HepG2 (cell line): Measurements from ENCODE around the gene PRDX2. TPM values are rescaled to one million over a fixed set of nuclear protein-coding genes. Genes with fewer than 3 reads are reported as not detected.

Experiments used
- ARNT ChIP-seq: fragments of 450-650 bp; IDR thresholded peaks from 2 replicates; pipeline ENCODE4 v1.6.1; 2017
- BATF2 ChIP-seq: sonication (generic); formaldehyde crosslinking; IDR thresholded peaks from 2 replicates; pipeline ENCODE4 v1.8.0; 2022; ENCODE audit warnings: mild to moderate bottlenecking, missing genetic modification reagents, moderate library complexity
- CBX5 ChIP-seq: sonication (generic); formaldehyde crosslinking; IDR thresholded peaks from 2 replicates; pipeline ENCODE4 v1.4.0; 2020; ENCODE audit warnings: missing genetic modification reagents, borderline replicate concordance
- CEBPB ChIP-seq: IDR thresholded peaks from 2 replicates; pipeline ENCODE4 v1.6.1; 2011; ENCODE audit warnings: low read depth, low read length, improper control_type of control experiment, borderline replicate concordance
- CHD4 ChIP-seq: fragments of 200-600 bp; sonication (generic); IDR thresholded peaks from 2 replicates; pipeline ENCODE4 v1.7.0; 2017; ENCODE audit warnings: mild to moderate bottlenecking, low read length, borderline replicate concordance
- EHMT2 ChIP-seq: fragments of 200-600 bp; sonication (generic); IDR thresholded peaks from 2 replicates; pipeline ENCODE4 v1.7.0; 2017; ENCODE audit warnings: antibody characterized with exemption, low read depth, low read length, borderline replicate concordance
- ELF3 ChIP-seq: IDR thresholded peaks from 2 replicates; pipeline ENCODE4 v1.6.1; 2016; ENCODE audit warnings: missing genetic modification reagents, missing compliant biosample characterization
- EZH2 ChIP-seq: conservative IDR thresholded peaks from 2 replicates; pipeline ENCODE4 v1.6.1; 2012; ENCODE audit warnings: mild to moderate bottlenecking, low read depth, low read length, moderate library complexity
- HNF4A ChIP-seq: sonication (generic); formaldehyde crosslinking; IDR thresholded peaks from 2 replicates; pipeline ENCODE4 v1.4.0; 2020; ENCODE audit warnings: missing genetic modification reagents
- JARID2 ChIP-seq: sonication (generic); formaldehyde crosslinking; IDR thresholded peaks from 2 replicates; pipeline ENCODE4 v1.8.1; 2023; ENCODE audit warnings: missing genetic modification reagents, inconsistent platforms; ENCODE audit not compliant: insufficient replicate concordance
- JUNB ChIP-seq: sonication (generic); formaldehyde crosslinking; IDR thresholded peaks from 2 replicates; pipeline ENCODE4 v1.8.0; 2022; ENCODE audit warnings: missing genetic modification reagents, mild to moderate bottlenecking, borderline replicate concordance
- KDM5A ChIP-seq: fragments of 200-600 bp; sonication (generic); IDR thresholded peaks from 2 replicates; pipeline ENCODE4 v1.7.0; 2018; ENCODE audit warnings: antibody characterized with exemption, mild to moderate bottlenecking, low read length, borderline replicate concordance
- NR2F1 ChIP-seq, 2 experiments: fragments of 450-650 bp in 1 of 2; formaldehyde crosslinking in 1 of 2; IDR thresholded peaks; 2 replicates each; pipeline versions ENCODE4 v1.5.0 to v1.6.1; 2016 to 2020; ENCODE audit warnings: mild to moderate bottlenecking in 1 of 2, missing compliant biosample characterization in 1 of 2, missing genetic modification reagents in 1 of 2, moderate library complexity in 1 of 2
- ONECUT2 ChIP-seq: sonication (generic); formaldehyde crosslinking; IDR thresholded peaks from 2 replicates; pipeline ENCODE4 v1.4.0; 2020; ENCODE audit warnings: missing genetic modification reagents
- PRPF4 ChIP-seq: fragments of 200-400 bp; formaldehyde crosslinking; IDR thresholded peaks from 2 replicates; pipeline ENCODE4 v1.6.1; 2016; ENCODE audit warnings: low read length, low read depth; ENCODE audit not compliant: poor library complexity, severe bottlenecking
- PTBP1 ChIP-seq: fragments of 200-400 bp; formaldehyde crosslinking; IDR thresholded peaks from 2 replicates; pipeline ENCODE4 v1.6.1; 2018; ENCODE audit warnings: low read length, low read depth; ENCODE audit not compliant: poor library complexity, severe bottlenecking
- SALL1 ChIP-seq: sonication (generic); formaldehyde crosslinking; IDR thresholded peaks from 2 replicates; pipeline ENCODE4 v1.8.0; 2022; ENCODE audit warnings: mild to moderate bottlenecking, missing genetic modification reagents
- SRSF1 ChIP-seq: fragments of 200-400 bp; formaldehyde crosslinking; optimal IDR thresholded peaks from 2 replicates; pipeline ENCODE3; 2017; ENCODE audit warnings: mild to moderate bottlenecking, low read depth, low read length, moderate library complexity
- SSRP1 ChIP-seq: IDR thresholded peaks from 2 replicates; pipeline ENCODE4 v1.6.1; 2016; ENCODE audit warnings: control low read depth
- STAT5B ChIP-seq: sonication (generic); formaldehyde crosslinking; IDR thresholded peaks from 2 replicates; pipeline ENCODE4 v1.4.0; 2020; ENCODE audit warnings: missing genetic modification reagents
- TBX3 ChIP-seq: fragments of 450-650 bp; IDR thresholded peaks from 2 replicates; pipeline ENCODE4 v1.6.1; 2017; ENCODE audit warnings: antibody characterized with exemption, mild to moderate bottlenecking, inconsistent platforms, borderline replicate concordance
- TEAD3 ChIP-seq: optimal IDR thresholded peaks from 2 replicates; pipeline ENCODE3; 2016; ENCODE audit warnings: borderline replicate concordance
- ZBTB34 ChIP-seq: sonication (generic); formaldehyde crosslinking; IDR thresholded peaks from 2 replicates; pipeline ENCODE4 v1.8.0; 2022; ENCODE audit warnings: mild to moderate bottlenecking, missing genetic modification reagents
- ZMYM4 ChIP-seq: sonication (generic); formaldehyde crosslinking; IDR thresholded peaks from 2 replicates; pipeline ENCODE4 v1.8.1; 2023; ENCODE audit warnings: mild to moderate bottlenecking, missing genetic modification reagents
- ZNF251 ChIP-seq: sonication (generic); formaldehyde crosslinking; IDR thresholded peaks from 2 replicates; pipeline ENCODE4 v1.9.0; 2021; ENCODE audit warnings: mild to moderate bottlenecking, missing genetic modification reagents
- ZNF256 ChIP-seq: sonication (generic); formaldehyde crosslinking; conservative IDR thresholded peaks from 2 replicates; pipeline ENCODE4 v1.4.0; 2020; ENCODE audit warnings: missing genetic modification reagents
- ZNF296 ChIP-seq: sonication (generic); formaldehyde crosslinking; conservative IDR thresholded peaks from 2 replicates; pipeline ENCODE4 v1.5.0; 2020; ENCODE audit warnings: mild to moderate bottlenecking, missing genetic modification reagents
- ZNF362 ChIP-seq: sonication (generic); formaldehyde crosslinking; IDR thresholded peaks from 2 replicates; pipeline ENCODE4 v1.4.0; 2020; ENCODE audit warnings: missing genetic modification reagents, mild to moderate bottlenecking, borderline replicate concordance
- ZNF547 ChIP-seq: sonication (generic); formaldehyde crosslinking; IDR thresholded peaks from 2 replicates; pipeline ENCODE4 v1.5.1; 2020; ENCODE audit warnings: mild to moderate bottlenecking, missing genetic modification reagents
- ZNF615 ChIP-seq: sonication (generic); formaldehyde crosslinking; IDR thresholded peaks from 2 replicates; pipeline ENCODE4 v1.5.0; 2020; ENCODE audit warnings: mild to moderate bottlenecking, missing genetic modification reagents, borderline replicate concordance
- ZNF703 ChIP-seq: sonication (generic); formaldehyde crosslinking; IDR thresholded peaks from 2 replicates; pipeline ENCODE4 v1.5.1; 2020; ENCODE audit warnings: missing genetic modification reagents, mild to moderate bottlenecking, moderate library complexity, borderline replicate concordance
- polyA plus RNA-seq, 8 experiments: library from polyadenylated mRNA; depleted of rRNA in 3 of 8; stranded (reverse) in 7 of 8; unstranded in 1 of 8; fragments of >200 nt; fragmentation: Illumina TruSeq in 4 of 8; extraction: Trizol in 4 of 8; gene quantifications; 2 replicates each; pipeline versions ENCODE4 v1.2.1 to v1.2.3, GENCODE V29; 2011 to 2016; ENCODE audit warnings: low read depth in 4 of 8, missing spikeins in 1 of 8, mixed read lengths in 1 of 8; ENCODE audit not compliant: insufficient read depth in 1 of 8
- total RNA-seq, 5 experiments: library from RNA; depleted of rRNA; stranded (reverse); fragments of >200 nt; fragmentation: Illumina TruSeq; extraction: Trizol; gene quantifications; 2 replicates each; pipeline ENCODE4 v1.2.3, GENCODE V29; 2016; ENCODE audit warnings: low read depth in 1 of 5

The PRDX2 gene
- total and polyA plus RNA-seq, 2 of the 13 experiments (the other 11 are each of a cell fraction or from before 2014, with no cell fraction given), result 218 to 381 TPM

- TF ChIP-seq SALL1 (CRISPR knock-in tag) (peak; percentile 71), ONECUT2 (CRISPR knock-in tag) (no peak), ZNF615 (no peak), CHD4 (no peak), ZNF251 (CRISPR knock-in tag) (no peak), ZNF256 (CRISPR knock-in tag) (no peak), SRSF1 (no peak), NR2F1 (CRISPR knock-in tag; IDR thresholded peaks at IDR 0.05) (no peak), HNF4A (CRISPR knock-in tag) (no peak), ELF3 (CRISPR knock-in tag) (peak; percentile 47; the same call in 1 of the 2 replicates), EHMT2 (no peak), BATF2 (CRISPR knock-in tag) (no peak), CBX5 (CRISPR knock-in tag) (0 out of 2 replicates have a peak, but pooled peaks have one; percentile 63), CEBPB (no peak), ARNT (no peak), PRPF4 (no peak), EZH2 (no peak), ZNF547 (CRISPR knock-in tag) (no peak; the same call in 1 of the 2 replicates), JARID2 (CRISPR knock-in tag) (peak; percentile 58), ZNF296 (CRISPR knock-in tag) (no peak), STAT5B (CRISPR knock-in tag) (no peak), TBX3 (no peak), JUNB (CRISPR knock-in tag) (no peak), ZNF362 (CRISPR knock-in tag) (no peak), PTBP1 (peak; percentile 56), KDM5A (no peak), ZMYM4 (CRISPR knock-in tag) (no peak), SSRP1 (CRISPR knock-in tag) (no peak), TEAD3 (peak; percentile 50), ZNF703 (CRISPR knock-in tag) (no peak), ZBTB34 (CRISPR knock-in tag) (no peak)
Observed at GRCh38 chr19:12766051-12766521, 35.5 kb downstream of the PRDX2 start (continued).
